ENCODE results near the gene CALB2.

CALB2 gene

GRCh38 chr16:71384073-71384724, 25.7 kb downstream of the CALB2 start:
- DNase-seq (ENCODE audit: low read depth in 1 of 2, low spot score in 1 of 2): no peak

GRCh38 chr16:71387045-71387871, 28.7 kb downstream of the CALB2 start:
- DNase-seq (ENCODE audit: low read depth in 1 of 2, low spot score in 1 of 2): no peak

GRCh38 chr16:71389330-71389729, 30.8 kb downstream of the CALB2 start:
- DNase-seq (ENCODE audit: low read depth in 1 of 2, low spot score in 1 of 2): no peak

GRCh38 chr16:71396594-71396993, 38.1 kb downstream of the CALB2 start:
- DNase-seq (ENCODE audit: low read depth in 1 of 2, low spot score in 1 of 2): no peak

GRCh38 chr16:71399801-71400563, 41.5 kb downstream of the CALB2 start:
- no peak for DNase-seq (ENCODE audit: low read depth in 1 of 2, low spot score in 1 of 2)

- DNase-seq (ENCODE audit: low read depth in 1 of 2, low spot score in 1 of 2): no peak
Measured at GRCh38 chr16:71402007-71402406, 43.5 kb downstream of the CALB2 start.

- no peak for DNase-seq (ENCODE audit: low read depth in 1 of 2, low spot score in 1 of 2)
Measured at GRCh38 chr16:71402674-71403073, 44.2 kb downstream of the CALB2 start.

- DNase-seq (ENCODE audit: low read depth in 1 of 2, low spot score in 1 of 2): no peak
Measured at GRCh38 chr16:71404364-71404763, 45.8 kb downstream of the CALB2 start.

- no peak for DNase-seq (ENCODE audit: low read depth in 1 of 2, low spot score in 1 of 2)
Measured at GRCh38 chr16:71406316-71406715, 47.8 kb downstream of the CALB2 start.

GRCh38 chr16:71406724-71407123, 48.2 kb downstream of the CALB2 start:
- no peak for DNase-seq (ENCODE audit: low read depth in 1 of 2, low spot score in 1 of 2)

- no peak for DNase-seq (ENCODE audit: low read depth in 1 of 2, low spot score in 1 of 2)
Measured at GRCh38 chr16:71407731-71408130, 49.2 kb downstream of the CALB2 start.

GRCh38 chr16:71408536-71408935, 50.0 kb downstream of the CALB2 start:
- DNase-seq (ENCODE audit: low read depth in 1 of 2, low spot score in 1 of 2): no peak

GRCh38 chr16:71409011-71409775, 50.7 kb downstream of the CALB2 start:
- DNase-seq (ENCODE audit: low read depth in 1 of 2, low spot score in 1 of 2): no peak

- DNase-seq (ENCODE audit: low read depth in 1 of 2, low spot score in 1 of 2): no peak
Measured at GRCh38 chr16:71410146-71410545, 51.6 kb downstream of the CALB2 start.

- DNase-seq (ENCODE audit: low read depth in 1 of 2, low spot score in 1 of 2): peak; percentile 21 to 42
Measured at GRCh38 chr16:71412270-71413160, 54.0 kb downstream of the CALB2 start.

GRCh38 chr16:71413341-71413740, 54.8 kb downstream of the CALB2 start:
- no peak for DNase-seq (ENCODE audit: low read depth in 1 of 2, low spot score in 1 of 2)

- no peak for DNase-seq (ENCODE audit: low read depth in 1 of 2, low spot score in 1 of 2)
Measured at GRCh38 chr16:71414038-71414437, 55.5 kb downstream of the CALB2 start.

GRCh38 chr16:71421911-71422310, 63.4 kb downstream of the CALB2 start:
- DNase-seq (ENCODE audit: low read depth in 1 of 2, low spot score in 1 of 2): no peak

- no peak for DNase-seq (ENCODE audit: low read depth in 1 of 2, low spot score in 1 of 2)
Measured at GRCh38 chr16:71423016-71423415, 64.5 kb downstream of the CALB2 start.

GRCh38 chr16:71423865-71424264, 65.3 kb downstream of the CALB2 start:
- no peak for DNase-seq (ENCODE audit: low read depth in 1 of 2, low spot score in 1 of 2)
